HG03378 (cell line): Measurements from ENCODE around the gene FAM162A.
A peak's percentile ranks its signal among the peaks of the same experiment; 100 is the strongest.
"Not testable (repeated sequence)": the region's sequence is repeated elsewhere in the genome, so short reads cannot be mapped to it uniquely, and the experiment has no call there.

Source experiments
- ATAC-seq: cut with Tn5 transposase; IDR thresholded peaks from one replicate; pipeline ENCODE4 v1.9.1; 2021; ENCODE audit warnings: mild to moderate bottlenecking, moderate library complexity; ENCODE audit not compliant: unreplicated experiment

The FAM162A gene

GRCh38 chr3:122415762-122416654 is 32.0 kb downstream of the FAM162A start, which contains the start of gene WDR5B:
Gene WDR5B, minus strand, starts transcription at chr3:122416062. Its CDS starts 534 bp downstream, at chr3:122415528.
- ATAC-seq: peak; percentile 80

- ATAC-seq: no peak
Observed at GRCh38 chr3:122416966-122417365, 33.0 kb downstream of the FAM162A start.

- no peak for ATAC-seq
Observed at GRCh38 chr3:122421101-122421500, 37.1 kb downstream of the FAM162A start.

GRCh38 chr3:122421836-122422235 is 37.9 kb downstream of the FAM162A start:
- no peak for ATAC-seq

- no peak for ATAC-seq
Observed at GRCh38 chr3:122427857-122428471, 44.0 kb downstream of the FAM162A start.

- ATAC-seq: no peak
Observed at GRCh38 chr3:122430371-122430770, 46.4 kb downstream of the FAM162A start.

GRCh38 chr3:122435950-122436349 is 52.0 kb downstream of the FAM162A start:
- no peak for ATAC-seq

GRCh38 chr3:122443090-122443489 is 59.1 kb downstream of the FAM162A start:
- no peak for ATAC-seq

- ATAC-seq: not testable (repeated sequence)
Observed at GRCh38 chr3:122443762-122444490, 59.9 kb downstream of the FAM162A start.

- ATAC-seq: not testable (repeated sequence)
Observed at GRCh38 chr3:122444491-122444887, 60.5 kb downstream of the FAM162A start.

GRCh38 chr3:122448218-122448617 is 64.2 kb downstream of the FAM162A start:
- not testable (repeated sequence) for ATAC-seq

GRCh38 chr3:122451371-122451770 is 67.4 kb downstream of the FAM162A start:
- ATAC-seq: no peak

GRCh38 chr3:122456074-122456473 is 72.1 kb downstream of the FAM162A start:
- ATAC-seq: no peak

GRCh38 chr3:122457706-122458105 is 73.7 kb downstream of the FAM162A start:
- ATAC-seq: no peak

GRCh38 chr3:122458992-122459391 is 75.0 kb downstream of the FAM162A start:
- ATAC-seq: no peak

GRCh38 chr3:122461806-122462205 is 77.8 kb downstream of the FAM162A start:
- ATAC-seq: no peak
